Measurements from ENCODE around the gene LAMB4.

GRCh38 chr7:108091461-108091831 is 38.7 kb downstream of the LAMB4 start:
- no peak for TF ChIP-seq CTCF (conservative IDR thresholded peaks at IDR 0.05; ENCODE audit: low read depth in 2 of 2)
- TF ChIP-seq REST (IDR thresholded peaks at IDR 0.05; ENCODE audit: unreplicated experiment), result no peak
- no peak for TF ChIP-seq POLR2AphosphoS5 (IDR thresholded peaks at IDR 0.05; ENCODE audit: low read depth)
- no peak for TF ChIP-seq CREB1 (CRISPR knock-in tag; IDR thresholded peaks at IDR 0.05; ENCODE audit: low read depth)
- TF ChIP-seq EZH2phosphoT487 (IDR thresholded peaks at IDR 0.05; ENCODE audit: unreplicated experiment), result no peak
- no peak for TF ChIP-seq EZH2 (IDR thresholded peaks at IDR 0.05; ENCODE audit: low read depth, unreplicated experiment)
- TF ChIP-seq JUNB (IDR thresholded peaks at IDR 0.05; ENCODE audit: unreplicated experiment), result no peak
- no peak for TF ChIP-seq ZNF331 (CRISPR knock-in tag; IDR thresholded peaks at IDR 0.05; ENCODE audit: low read depth)
- no peak for TF ChIP-seq STAT1 (IDR thresholded peaks at IDR 0.05; ENCODE audit: unreplicated experiment)
- no peak for TF ChIP-seq NANOG (IDR thresholded peaks at IDR 0.05; ENCODE audit: borderline replicate concordance)

Measured in GM23338 (cell line).